Neural crest cell (in vitro differentiated cells): Measurements from ENCODE around the gene EFCAB11. TPM values are rescaled to one million over a fixed set of nuclear protein-coding genes. Genes with fewer than 3 reads are reported as not detected.

Experiments
- DNase-seq: peaks from one replicate; pipeline ENCODE4 v3.0.0; 2021; ENCODE audit warnings: low read depth, mixed read lengths, low spot score
- H3K27ac Mint-ChIP-seq: one replicate; pipeline ENCODE4 v1.8.0; 2021; ENCODE audit warnings: mild to moderate bottlenecking, mixed read lengths; ENCODE audit not compliant: unreplicated experiment
- H3K27me3 Mint-ChIP-seq: 2 replicates; pipeline ENCODE4 v1.8.0; 2021; ENCODE audit warnings: low read depth, mild to moderate bottlenecking, mixed read lengths
- H3K36me3 Mint-ChIP-seq: 2 replicates; pipeline ENCODE4 v1.8.0; 2021; ENCODE audit warnings: low read depth, mild to moderate bottlenecking, mixed read lengths
- H3K4me1 Mint-ChIP-seq: 2 replicates; pipeline ENCODE4 v1.8.0; 2021; ENCODE audit warnings: mixed read lengths
- H3K4me3 Mint-ChIP-seq: one replicate; pipeline ENCODE4 v1.8.0; 2021; ENCODE audit warnings: mild to moderate bottlenecking, mixed read lengths
- H3K9me3 Mint-ChIP-seq: 2 replicates; pipeline ENCODE4 v1.8.0; 2021; ENCODE audit warnings: mixed read lengths
- total RNA-seq: library from RNA; stranded (reverse); gene quantifications from 2 replicates; pipeline ENCODE4 v1.2.1, GENCODE V29; 2021
- TF ChIP-seq, protein P1 (sequence below): fragments of 200-600 bp; sonication (generic); conservative IDR thresholded peaks from 2 replicates; pipeline ENCODE4 v1.5.0; 2021; ENCODE audit warnings: antibody characterized with exemption, mild to moderate bottlenecking

Gene EFCAB11
- total RNA-seq, 1 donor from 2014 or later, result 15.4 TPM

DNA sequence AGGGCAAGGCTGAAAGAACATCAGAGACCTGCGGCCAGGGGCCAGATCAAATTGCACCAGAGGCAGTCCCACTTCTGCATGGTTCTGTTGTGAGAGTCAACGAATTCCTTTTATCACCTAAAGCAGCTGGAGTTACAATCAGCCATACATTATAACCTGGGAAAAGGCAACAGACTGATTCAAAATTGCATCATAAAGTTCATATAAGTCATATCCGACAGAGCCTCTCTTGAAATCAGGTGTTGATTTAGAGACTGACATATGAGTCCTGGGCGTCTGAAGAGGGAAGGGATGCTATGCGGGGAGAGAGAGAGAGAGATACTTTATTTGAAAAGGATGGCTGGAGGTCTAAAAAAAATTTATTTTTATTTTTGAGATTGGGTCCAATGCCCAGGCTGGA, 89.4 kb downstream of the EFCAB11 start:
- no peak for DNase-seq
- H3K4me3 Mint-ChIP-seq, result no peak overlapping the region
- H3K9me3 Mint-ChIP-seq, result peaks cover 4% of the 10 kb centered on the region
- TF ChIP-seq, protein P1, sequence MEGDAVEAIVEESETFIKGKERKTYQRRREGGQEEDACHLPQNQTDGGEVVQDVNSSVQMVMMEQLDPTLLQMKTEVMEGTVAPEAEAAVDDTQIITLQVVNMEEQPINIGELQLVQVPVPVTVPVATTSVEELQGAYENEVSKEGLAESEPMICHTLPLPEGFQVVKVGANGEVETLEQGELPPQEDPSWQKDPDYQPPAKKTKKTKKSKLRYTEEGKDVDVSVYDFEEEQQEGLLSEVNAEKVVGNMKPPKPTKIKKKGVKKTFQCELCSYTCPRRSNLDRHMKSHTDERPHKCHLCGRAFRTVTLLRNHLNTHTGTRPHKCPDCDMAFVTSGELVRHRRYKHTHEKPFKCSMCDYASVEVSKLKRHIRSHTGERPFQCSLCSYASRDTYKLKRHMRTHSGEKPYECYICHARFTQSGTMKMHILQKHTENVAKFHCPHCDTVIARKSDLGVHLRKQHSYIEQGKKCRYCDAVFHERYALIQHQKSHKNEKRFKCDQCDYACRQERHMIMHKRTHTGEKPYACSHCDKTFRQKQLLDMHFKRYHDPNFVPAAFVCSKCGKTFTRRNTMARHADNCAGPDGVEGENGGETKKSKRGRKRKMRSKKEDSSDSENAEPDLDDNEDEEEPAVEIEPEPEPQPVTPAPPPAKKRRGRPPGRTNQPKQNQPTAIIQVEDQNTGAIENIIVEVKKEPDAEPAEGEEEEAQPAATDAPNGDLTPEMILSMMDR, result no peak
- no peak overlapping the region for H3K27ac Mint-ChIP-seq
- peaks cover 2% of the 10 kb centered on the region for H3K36me3 Mint-ChIP-seq
- H3K27me3 Mint-ChIP-seq, result no peaks in the 10 kb centered on the region
- no peaks in the 10 kb centered on the region for H3K4me1 Mint-ChIP-seq

DNA sequence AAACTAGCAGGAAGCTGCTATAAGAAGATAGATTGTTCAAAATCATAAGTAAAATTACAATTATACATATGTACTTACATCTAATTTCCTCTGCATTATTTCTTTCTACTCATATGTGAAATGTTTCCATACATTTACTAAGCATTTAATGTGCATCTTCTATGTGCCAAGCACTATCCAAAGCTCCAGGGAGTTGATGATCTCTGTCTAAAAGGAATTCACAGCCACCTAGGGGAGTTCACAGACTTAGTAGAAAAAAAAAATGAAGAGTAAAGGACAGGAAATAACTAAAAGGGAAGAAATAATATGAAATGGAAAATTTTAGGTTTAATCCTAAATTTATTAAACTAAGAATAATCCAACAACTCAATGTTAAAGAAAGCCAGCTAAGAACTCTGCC, 91.7 kb downstream of the EFCAB11 start:
- DNase-seq, result no peak
- peaks cover 4% of the 10 kb centered on the region for H3K9me3 Mint-ChIP-seq
- no peaks in the 10 kb centered on the region for H3K27me3 Mint-ChIP-seq
- H3K27ac Mint-ChIP-seq, result no peak overlapping the region
- no peak overlapping the region for H3K4me3 Mint-ChIP-seq
- H3K36me3 Mint-ChIP-seq, result peaks cover 2% of the 10 kb centered on the region
- TF ChIP-seq, protein P1, result no peak
- no peaks in the 10 kb centered on the region for H3K4me1 Mint-ChIP-seq

DNA sequence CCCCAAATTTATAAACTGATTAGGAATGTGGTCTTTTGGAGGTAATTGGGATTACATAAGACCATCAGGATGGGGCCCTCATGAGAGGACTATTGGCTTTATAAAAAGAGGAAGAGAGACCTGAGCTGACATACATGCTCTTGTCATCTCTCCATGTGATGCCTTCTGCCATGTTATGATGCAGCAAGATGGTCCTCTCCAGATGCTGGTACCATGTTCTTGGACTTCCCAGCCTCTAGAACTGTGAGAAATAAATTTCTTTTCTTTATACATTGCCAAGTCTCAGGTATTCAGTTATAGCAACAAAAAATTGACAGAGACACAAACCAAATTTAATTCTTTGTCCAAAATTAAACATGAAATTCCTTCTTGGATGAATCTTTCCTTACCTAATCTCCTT, 92.9 kb downstream of the EFCAB11 start:
- Mint-ChIP-seq H3K27ac (no peak overlapping the region), H3K4me1 (no peaks in the 10 kb centered on the region), H3K27me3 (no peaks in the 10 kb centered on the region), H3K36me3 (peaks cover 2% of the 10 kb centered on the region), H3K4me3 (no peak overlapping the region), H3K9me3 (no peaks in the 10 kb centered on the region)
- no peak for DNase-seq
- TF ChIP-seq, protein P1, result no peak

DNA sequence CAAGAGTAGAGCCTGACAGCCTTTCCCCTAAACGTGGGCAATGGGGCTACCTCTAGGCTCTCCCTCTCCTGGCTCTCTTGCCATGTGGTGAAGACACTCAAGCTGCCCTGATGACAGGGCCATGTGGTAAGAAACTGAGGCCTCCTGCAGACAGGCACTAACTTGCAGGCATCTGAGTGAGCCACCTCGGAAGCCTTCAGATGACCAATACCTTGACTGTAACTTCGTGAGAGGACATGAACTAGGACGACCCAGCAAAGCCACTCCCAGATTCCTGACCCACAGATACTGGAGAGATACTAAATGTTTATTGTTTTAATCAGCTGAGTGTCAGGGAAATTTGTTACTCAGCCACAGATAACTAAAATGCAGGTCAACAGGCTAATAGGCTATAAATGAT, 96.4 kb downstream of the EFCAB11 start:
- Mint-ChIP-seq H3K9me3 (no peaks in the 10 kb centered on the region), H3K4me1 (no peaks in the 10 kb centered on the region), H3K27me3 (no peaks in the 10 kb centered on the region), H3K4me3 (no peak overlapping the region), H3K27ac (no peak overlapping the region), H3K36me3 (no peaks in the 10 kb centered on the region)
- TF ChIP-seq, protein P1, result no peak
- DNase-seq, result no peak

DNA sequence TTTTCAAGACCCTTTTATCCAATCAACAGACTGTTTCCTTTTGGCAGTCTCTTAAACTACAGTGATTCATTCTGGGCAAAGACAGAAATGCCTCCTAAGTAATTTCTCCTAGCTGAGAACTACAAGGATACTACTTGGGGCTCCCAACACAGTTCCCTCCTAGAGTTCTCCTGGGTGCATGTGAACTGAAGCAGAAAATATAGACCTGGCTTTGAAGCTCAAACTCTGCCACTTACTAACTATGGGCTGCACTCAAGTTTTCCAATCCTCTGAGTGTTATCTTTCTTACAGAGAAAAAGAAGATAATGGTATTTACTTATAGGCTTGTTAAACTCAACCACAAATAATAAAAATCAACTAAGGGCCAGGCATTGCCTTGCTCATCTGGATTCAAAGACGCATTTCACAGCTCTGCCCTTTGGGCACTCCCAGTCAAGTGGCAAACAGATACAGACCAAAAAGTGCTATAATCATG, 97.6 kb downstream of the EFCAB11 start:
- H3K27ac Mint-ChIP-seq, result no peak overlapping the region
- no peaks in the 10 kb centered on the region for H3K4me1 Mint-ChIP-seq
- H3K36me3 Mint-ChIP-seq, result no peaks in the 10 kb centered on the region
- no peaks in the 10 kb centered on the region for H3K9me3 Mint-ChIP-seq
- DNase-seq, result no peak
- H3K4me3 Mint-ChIP-seq, result no peak overlapping the region
- TF ChIP-seq, protein P1, result no peak
- H3K27me3 Mint-ChIP-seq, result no peaks in the 10 kb centered on the region
